NCI-H1092 treated with DMSO at 0.1 percent for 48 hours (cell line): Measurements from ENCODE around the gene TEKT5.
A peak's percentile ranks its signal among the peaks of the same experiment; 100 is the strongest.
"Not testable (repeated sequence)": the region's sequence is repeated elsewhere in the genome, so short reads cannot be mapped to it uniquely, and the experiment has no call there.

Source experiments
- DNase-seq: peaks from one replicate; lab custom pipeline; 2025; lab: John Stamatoyannopoulos, UW

TEKT5 gene

DNA sequence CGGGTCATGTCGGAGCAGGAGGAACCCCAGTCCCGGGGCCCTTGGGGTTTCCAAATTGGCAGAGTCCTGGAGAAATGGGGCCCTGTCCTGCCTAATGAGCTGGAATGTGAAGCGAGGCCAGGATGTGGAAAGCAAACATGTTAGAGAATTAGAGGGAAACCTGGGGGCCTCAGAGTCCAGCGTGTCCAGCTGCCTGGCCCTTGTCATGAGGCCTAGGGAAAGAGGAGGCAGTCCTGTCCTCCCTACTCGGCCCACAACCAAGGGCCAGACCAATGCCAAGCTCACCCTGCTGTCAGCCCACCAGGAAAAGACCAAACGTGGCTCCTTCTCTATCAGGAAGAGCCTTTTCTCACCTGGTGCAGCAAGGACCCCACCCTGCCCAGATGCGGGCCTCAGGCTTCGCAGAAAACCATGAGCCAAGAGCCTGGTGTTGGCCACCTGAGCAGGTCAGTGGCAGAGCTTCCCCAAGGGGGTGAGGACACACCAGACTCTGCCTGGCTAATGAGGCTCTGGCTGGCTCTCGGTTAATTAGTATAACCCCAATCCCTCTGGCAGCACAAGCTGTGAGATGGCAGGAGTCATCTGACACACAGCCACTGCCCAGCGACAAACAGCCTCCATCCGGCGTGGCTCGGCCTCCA, 10.1 kb downstream of the TEKT5 start:
- DNase-seq, result no peak

GRCh38 chr16:10683170-10683569, 11.6 kb downstream of the TEKT5 start:
- DNase-seq, result no peak

GRCh38 chr16:10682604-10683003, 12.1 kb downstream of the TEKT5 start:
- no peak for DNase-seq

GRCh38 chr16:10681310-10682308, 13.1 kb downstream of the TEKT5 start:
- DNase-seq, result no peak

GRCh38 chr16:10679921-10680320, 14.8 kb downstream of the TEKT5 start:
- DNase-seq, result no peak

DNA sequence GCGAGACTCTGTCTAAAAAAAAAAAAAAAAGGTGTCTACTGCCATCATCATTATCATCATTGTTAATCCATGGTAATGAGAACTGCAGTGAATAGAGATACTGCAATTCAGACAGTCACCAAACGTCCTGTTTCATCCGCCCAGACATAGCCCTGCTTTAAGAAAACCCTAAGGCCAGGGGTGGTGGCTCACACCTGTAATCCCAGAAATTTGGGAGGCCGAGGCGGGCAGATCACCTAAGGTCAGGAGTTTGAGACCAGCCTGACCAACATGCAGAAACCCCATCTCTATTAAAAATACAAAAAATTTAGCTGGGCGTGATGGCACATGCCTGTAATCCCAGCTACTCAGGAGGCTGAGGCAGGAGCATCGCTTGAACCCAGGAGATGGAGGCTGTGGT, 15.3 kb downstream of the TEKT5 start:
- DNase-seq, result not testable (repeated sequence)

GRCh38 chr16:10678655-10679054, 16.1 kb downstream of the TEKT5 start:
- DNase-seq, result peak; percentile 2

DNA sequence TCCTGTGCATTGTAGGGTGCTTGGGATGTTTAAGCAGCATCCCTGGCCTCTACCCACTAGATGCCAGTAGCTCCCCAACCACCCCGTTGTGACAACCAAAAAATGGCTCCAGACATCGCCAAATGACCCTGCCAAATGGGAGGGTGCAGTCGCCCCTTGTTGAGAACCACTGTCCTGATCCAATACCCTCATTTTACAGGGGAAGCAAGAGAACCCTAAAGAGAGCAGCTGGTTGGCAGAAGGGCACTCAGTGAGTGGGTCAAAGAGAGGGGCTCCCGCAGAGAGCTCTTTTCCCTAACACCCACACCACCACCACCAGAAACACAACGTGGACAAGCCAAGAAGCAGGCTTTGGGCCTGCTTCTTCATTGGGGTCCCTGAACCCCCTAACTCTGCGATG, 18.4 kb downstream of the TEKT5 start:
- DNase-seq, result no peak

- no peak for DNase-seq
Measured at GRCh38 chr16:10675861-10676260, 18.9 kb downstream of the TEKT5 start.

GRCh38 chr16:10675216-10675615, 19.5 kb downstream of the TEKT5 start:
- no peak for DNase-seq

DNA sequence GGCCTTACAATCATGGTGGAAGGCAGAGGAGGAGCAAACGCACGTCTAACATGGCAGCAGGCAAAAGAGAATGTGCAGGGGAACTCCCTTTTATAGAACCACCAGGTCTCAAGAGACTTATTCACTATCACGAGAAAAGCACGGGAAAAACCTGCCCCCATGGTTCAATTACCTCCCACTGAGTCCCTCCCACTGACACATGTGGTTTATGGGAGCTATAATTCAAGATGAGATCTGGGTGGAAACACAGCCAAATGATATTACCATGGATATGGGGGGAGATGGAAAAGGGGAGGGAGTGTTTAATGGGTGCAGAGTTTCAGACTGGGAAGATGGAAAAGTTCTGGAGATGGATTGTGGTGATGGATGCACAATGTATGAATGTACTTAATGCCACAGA, 23.0 kb downstream of the TEKT5 start:
- DNase-seq, result no peak

DNA sequence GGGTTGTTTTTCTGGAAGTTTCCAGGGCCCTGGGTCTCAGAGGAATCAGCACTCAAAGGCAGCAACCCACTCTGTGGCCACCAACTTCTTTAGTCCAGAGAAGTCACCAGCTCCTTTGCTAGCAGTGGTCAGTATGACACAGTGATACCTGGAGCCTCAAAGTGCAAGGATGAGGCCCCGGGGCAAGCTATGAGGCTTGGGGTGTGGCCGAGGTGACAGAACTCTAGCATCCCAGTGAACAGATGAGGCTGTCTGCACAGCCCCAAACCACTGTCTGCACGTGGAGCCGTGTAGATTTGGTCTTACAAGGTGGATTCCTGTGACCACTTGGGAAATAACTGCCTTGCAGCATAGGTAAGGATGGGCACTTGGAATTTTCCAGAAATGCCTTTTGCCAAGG, 24.9 kb downstream of the TEKT5 start:
- DNase-seq, result no peak

DNA sequence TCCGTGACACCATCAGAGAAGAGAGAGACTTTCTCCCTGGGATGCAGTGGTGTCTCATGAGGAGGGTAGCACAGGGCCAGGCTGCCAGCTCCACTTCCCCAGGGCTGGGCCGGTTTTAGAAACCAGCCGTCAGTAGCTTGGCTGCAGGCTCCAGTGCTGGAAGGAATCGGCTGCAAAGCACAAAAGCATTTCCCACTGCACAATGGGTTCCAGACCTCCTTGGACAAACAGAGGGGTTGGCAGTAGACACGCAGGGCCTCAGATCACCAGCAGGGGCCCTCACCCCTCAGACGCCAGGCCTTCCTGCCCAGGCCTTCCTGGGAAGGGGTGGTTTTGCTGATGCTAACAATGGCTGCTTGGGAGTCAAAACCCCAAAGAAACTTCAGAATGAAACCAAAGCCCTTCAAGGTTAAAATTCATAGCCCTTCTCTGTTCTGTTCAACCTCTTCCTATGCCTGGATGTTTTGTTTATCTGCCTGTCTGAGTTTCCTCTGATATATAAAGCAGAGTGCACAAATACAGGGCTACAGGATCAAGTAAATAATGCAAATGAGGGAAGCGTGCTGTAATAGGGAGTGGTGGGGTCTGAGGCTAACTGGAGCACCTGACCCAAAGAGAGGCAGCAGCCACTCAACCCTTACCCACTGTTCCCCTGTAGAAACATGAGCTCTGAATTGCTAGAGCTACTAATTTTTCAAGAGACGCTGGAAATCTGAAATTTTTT, 26.2 kb downstream of the TEKT5 start:
- DNase-seq, result peak; percentile 1

DNA sequence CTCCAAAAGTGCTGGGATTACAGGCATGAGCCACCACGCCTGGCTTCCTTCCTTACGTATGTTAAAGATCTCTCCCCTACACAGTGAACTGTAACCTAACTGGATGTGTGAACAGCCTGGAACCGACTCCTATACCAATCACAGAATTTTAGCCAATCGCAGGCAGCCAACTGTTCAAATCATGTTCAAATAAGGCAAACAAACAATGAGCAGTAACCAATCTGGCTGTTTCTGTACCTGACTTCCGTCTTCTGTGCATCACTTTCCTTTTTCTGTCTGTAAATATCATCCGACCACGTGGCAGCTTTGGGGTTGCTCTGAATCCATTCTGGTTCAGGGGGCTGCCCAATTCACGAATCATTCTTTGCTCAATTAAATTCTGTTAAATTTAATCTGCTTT, 27.5 kb downstream of the TEKT5 start:
- no peak for DNase-seq

DNA sequence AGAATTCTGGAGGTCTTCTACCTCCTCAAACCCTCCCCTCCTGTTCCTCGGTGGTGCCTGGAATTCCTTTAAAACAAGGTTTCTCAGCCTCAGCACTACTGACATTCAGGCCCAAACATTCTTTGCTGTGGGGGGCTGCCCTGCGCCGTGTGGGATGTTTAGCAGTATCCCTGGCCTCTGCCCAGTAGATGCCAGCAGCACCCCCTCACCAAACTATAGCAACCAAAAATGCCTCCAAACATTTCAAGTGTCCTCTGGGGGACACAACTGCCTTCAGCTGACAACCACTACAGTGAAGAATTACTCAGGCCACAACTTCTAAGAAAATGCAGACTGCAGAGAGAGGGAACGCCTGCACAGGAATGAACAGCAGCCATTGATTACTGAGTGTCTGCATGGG, 28.4 kb downstream of the TEKT5 start:
- DNase-seq, result no peak

- DNase-seq, result no peak
Measured at GRCh38 chr16:10665166-10665565, 29.6 kb downstream of the TEKT5 start.

- DNase-seq, result no peak
Measured at GRCh38 chr16:10664720-10665126, 30.0 kb downstream of the TEKT5 start.

GRCh38 chr16:10663744-10664143, 31.0 kb downstream of the TEKT5 start:
- DNase-seq, result no peak

DNA sequence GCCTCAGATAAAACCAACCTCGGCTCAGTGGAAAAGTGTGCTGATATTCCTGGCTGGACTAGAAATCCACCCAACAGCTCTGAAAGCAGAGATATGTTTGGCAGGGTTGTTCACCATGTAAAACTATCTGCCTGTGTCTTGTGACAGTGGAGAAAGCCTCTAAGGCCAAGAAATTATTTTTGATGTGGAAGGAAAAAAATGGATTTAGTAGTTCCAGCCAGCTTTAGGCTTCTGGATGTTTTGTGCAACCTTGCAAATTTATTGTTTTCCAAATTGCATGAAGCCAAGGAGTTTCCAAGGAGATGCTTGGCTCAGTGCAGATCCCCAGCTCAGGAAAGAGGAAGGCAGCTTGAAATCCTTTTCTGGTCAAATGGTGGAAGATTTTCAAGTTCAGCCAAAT, 31.6 kb downstream of the TEKT5 start:
- DNase-seq, result no peak

GRCh38 chr16:10662212-10662611, 32.5 kb downstream of the TEKT5 start:
- DNase-seq, result no peak

DNA sequence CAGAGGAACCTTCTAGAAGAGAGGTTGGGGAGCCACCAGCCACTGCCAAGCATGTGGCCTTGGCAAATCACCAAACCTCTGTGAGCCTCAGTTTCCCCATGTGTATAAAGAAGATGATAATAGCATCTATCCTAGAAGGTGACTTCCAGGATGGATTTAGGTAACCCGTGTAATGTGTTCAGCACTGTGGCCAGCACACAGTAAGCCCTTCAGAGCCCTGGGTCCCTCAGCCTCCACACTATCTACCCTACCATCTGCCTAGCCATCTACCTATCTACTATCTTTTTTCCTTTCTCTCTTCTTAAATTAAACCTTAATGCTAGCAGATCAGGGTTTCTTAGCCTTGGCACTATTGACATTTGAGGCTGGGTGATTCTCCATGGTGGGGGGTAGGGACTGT, 33.0 kb downstream of the TEKT5 start:
- DNase-seq, result no peak

- DNase-seq, result no peak
Measured at GRCh38 chr16:10660950-10661635, 33.6 kb downstream of the TEKT5 start.
